DND-41 (cell line): ENCODE measurements around the gene ERP27.

ENCODE experiments used
- ATAC-seq: fragments of 200-7000 bp; cut with Tn5 transposase; 3 replicates; pipeline ENCODE4 v1.9.1; 2021; ENCODE audit warnings: low read depth; ENCODE audit not compliant: insufficient read depth
- DNase-seq: peaks from one replicate; pipeline ENCODE4 v3.0.0-alpha.2; 2020
- H2AFZ ChIP-seq: 2 replicates; pipeline ENCODE4 v1.6.0; 2012; ENCODE audit warnings: low read depth, low read length
- H3K27ac ChIP-seq: 2 replicates; pipeline ENCODE4 v1.5.1; 2012; ENCODE audit warnings: low read length, inconsistent platforms
- H3K27me3 ChIP-seq: fragments of 200-600 bp; sonication (generic); 2 replicates; pipeline ENCODE4 v1.6.0; 2012; ENCODE audit warnings: low read length, mild to moderate bottlenecking, inconsistent platforms; ENCODE audit not compliant: insufficient read depth, poor library complexity
- H3K36me3 ChIP-seq: 2 replicates; pipeline ENCODE4 v1.5.1; 2012; ENCODE audit warnings: low read length, inconsistent platforms; ENCODE audit not compliant: insufficient read depth
- H3K4me1 ChIP-seq: 2 replicates; pipeline ENCODE4 v1.5.1; 2012; ENCODE audit warnings: mild to moderate bottlenecking, low read length; ENCODE audit not compliant: insufficient read depth
- H3K4me2 ChIP-seq: 2 replicates; pipeline ENCODE4 v1.6.0; 2012; ENCODE audit warnings: mild to moderate bottlenecking, moderate library complexity, low read length, inconsistent platforms; ENCODE audit not compliant: insufficient read depth
- H3K4me3 ChIP-seq, 2 experiments: fragments of 200-600 bp in 1 of 2; shearing (Covaris generic) in 1 of 2; 2 replicates each; pipeline ENCODE4 v1.5.1; 2012 to 2016; ENCODE audit warnings: inconsistent platforms in 2 of 2, low read length in 2 of 2, mild to moderate bottlenecking in 2 of 2, low read depth in 1 of 2, moderate library complexity in 1 of 2
- H3K79me2 ChIP-seq: 2 replicates; pipeline ENCODE4 v1.6.0; 2012; ENCODE audit warnings: low read length, inconsistent platforms; ENCODE audit not compliant: insufficient read depth
- H3K9ac ChIP-seq: 2 replicates; pipeline ENCODE4 v1.6.0; 2012; ENCODE audit warnings: low read depth, mild to moderate bottlenecking, inconsistent platforms, low read length, moderate library complexity
- H3K9me3 ChIP-seq: 2 replicates; pipeline ENCODE4 v1.5.1; 2012; ENCODE audit warnings: low read length, moderate library complexity, mild to moderate bottlenecking, inconsistent platforms; ENCODE audit not compliant: insufficient read depth, severe bottlenecking
- H4K20me1 ChIP-seq: 2 replicates; pipeline ENCODE4 v1.6.0; 2012; ENCODE audit warnings: low read length; ENCODE audit not compliant: insufficient read depth
- EZH2 ChIP-seq: IDR thresholded peaks from 3 replicates; pipeline ENCODE4 v1.6.1; 2012; ENCODE audit warnings: borderline replicate concordance, low read depth, mild to moderate bottlenecking, moderate library complexity, low read length, inconsistent platforms; ENCODE audit not compliant: severe bottlenecking
- TF ChIP-seq, protein P1 (sequence below): IDR thresholded peaks from 2 replicates; pipeline ENCODE4 v1.5.1; 2012; ENCODE audit warnings: borderline replicate concordance, low read length, moderate library complexity, mild to moderate bottlenecking; ENCODE audit not compliant: poor library complexity, severe bottlenecking; ENCODE audit errors: extremely low read depth

The ERP27 gene

DNA sequence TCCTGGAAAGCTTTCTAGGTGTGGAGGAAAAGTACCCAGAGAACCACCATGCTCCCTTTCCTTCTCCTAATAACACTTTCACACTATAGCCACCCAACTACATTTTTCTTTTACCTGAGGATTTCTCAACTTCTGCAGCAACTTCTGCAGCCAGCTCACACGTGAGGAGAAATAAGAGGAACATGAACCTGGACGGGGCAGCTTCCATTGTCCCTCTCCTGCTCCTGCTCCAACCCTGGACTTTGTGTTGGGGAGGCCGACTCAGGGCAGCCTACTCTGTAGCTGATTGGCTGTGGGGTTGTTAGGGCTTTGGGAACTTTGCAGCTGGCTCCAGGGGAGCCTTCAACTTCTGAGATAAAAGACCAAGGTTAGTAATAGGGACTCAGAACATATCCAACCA lies at the start of gene ERP27:
Gene ERP27 (minus strand): TSS at position 237 of the 400 bp plus-strand sequence. CDS start 29 bp downstream, at position 208.
- no peak for DNase-seq
- TF ChIP-seq, protein P1, sequence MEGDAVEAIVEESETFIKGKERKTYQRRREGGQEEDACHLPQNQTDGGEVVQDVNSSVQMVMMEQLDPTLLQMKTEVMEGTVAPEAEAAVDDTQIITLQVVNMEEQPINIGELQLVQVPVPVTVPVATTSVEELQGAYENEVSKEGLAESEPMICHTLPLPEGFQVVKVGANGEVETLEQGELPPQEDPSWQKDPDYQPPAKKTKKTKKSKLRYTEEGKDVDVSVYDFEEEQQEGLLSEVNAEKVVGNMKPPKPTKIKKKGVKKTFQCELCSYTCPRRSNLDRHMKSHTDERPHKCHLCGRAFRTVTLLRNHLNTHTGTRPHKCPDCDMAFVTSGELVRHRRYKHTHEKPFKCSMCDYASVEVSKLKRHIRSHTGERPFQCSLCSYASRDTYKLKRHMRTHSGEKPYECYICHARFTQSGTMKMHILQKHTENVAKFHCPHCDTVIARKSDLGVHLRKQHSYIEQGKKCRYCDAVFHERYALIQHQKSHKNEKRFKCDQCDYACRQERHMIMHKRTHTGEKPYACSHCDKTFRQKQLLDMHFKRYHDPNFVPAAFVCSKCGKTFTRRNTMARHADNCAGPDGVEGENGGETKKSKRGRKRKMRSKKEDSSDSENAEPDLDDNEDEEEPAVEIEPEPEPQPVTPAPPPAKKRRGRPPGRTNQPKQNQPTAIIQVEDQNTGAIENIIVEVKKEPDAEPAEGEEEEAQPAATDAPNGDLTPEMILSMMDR = no peak
- TF ChIP-seq EZH2 = no peak
- H3K4me2 ChIP-seq = no peak within 1 kb of the TSS
- no peak within 1 kb of the TSS for H3K9ac ChIP-seq
- H3K27me3 ChIP-seq = no peaks in the 10 kb centered on the region
- H4K20me1 ChIP-seq = no peaks in the 10 kb centered on the region
- no peak within 1 kb of the TSS for H3K4me3 ChIP-seq
- H3K27ac ChIP-seq = peak within 1 kb of the TSS; percentile 40
- H3K79me2 ChIP-seq = no peaks in the 10 kb centered on the region
- ATAC-seq = 0 out of 3 replicates have a peak, but pooled peaks have one; percentile 11
- H3K9me3 ChIP-seq = no peaks in the 10 kb centered on the region
- no peak within 1 kb of the TSS for H2AFZ ChIP-seq
- peaks cover 59% of the 10 kb centered on the region for H3K36me3 ChIP-seq
- peaks cover 9% of the 10 kb centered on the region; the same call in 1 of the 2 replicates for H3K4me1 ChIP-seq

- Histone ChIP-seq H3K27ac (no peak overlapping the region), H4K20me1 (no peaks in the 10 kb centered on the region), H3K9me3 (no peaks in the 10 kb centered on the region), H2AFZ (no peak overlapping the region), H3K27me3 (no peaks in the 10 kb centered on the region), H3K4me1 (peaks cover 2% of the 10 kb centered on the region; the same call in 1 of the 2 replicates), H3K4me3 (no peak overlapping the region), H3K79me2 (no peaks in the 10 kb centered on the region), H3K36me3 (no peaks in the 10 kb centered on the region), H3K9ac (no peak overlapping the region), H3K4me2 (no peak overlapping the region)
- ATAC-seq (no peak), DNase-seq (no peak)
- TF ChIP-seq, protein P1 = no peak
- no peak for TF ChIP-seq EZH2
Observed at GRCh38 chr12:14988035-14988434, 49.7 kb upstream of the ERP27 start.

- no peaks in the 10 kb centered on the region for H4K20me1 ChIP-seq
Observed at GRCh38 chr12:14986449-14986848, 48.1 kb upstream of the ERP27 start.

More at GRCh38 chr12:14986449-14986848, 48.1 kb upstream of the ERP27 start:
- H3K27ac ChIP-seq = no peak overlapping the region
- DNase-seq (no peak), ATAC-seq (no peak)
- peaks cover 8% of the 10 kb centered on the region; the same call in 1 of the 2 replicates for H3K4me1 ChIP-seq
- TF ChIP-seq EZH2 = no peak
- TF ChIP-seq, protein P1 = peak; percentile 37
- H3K9ac ChIP-seq = no peak overlapping the region
- H3K27me3 ChIP-seq = no peaks in the 10 kb centered on the region
- H3K36me3 ChIP-seq = no peaks in the 10 kb centered on the region
- H3K4me2 ChIP-seq = no peak overlapping the region
- no peak overlapping the region for H2AFZ ChIP-seq
- no peaks in the 10 kb centered on the region for H3K79me2 ChIP-seq
- no peaks in the 10 kb centered on the region for H3K9me3 ChIP-seq
- H3K4me3 ChIP-seq = no peak overlapping the region
